Keratinocyte (primary cell): Measurements from ENCODE around the gene SPATA12. TPM values are rescaled to one million over a fixed set of nuclear protein-coding genes. Genes with fewer than 3 reads are reported as not detected.

Source experiments
- DNase-seq: peaks from one replicate; pipeline ENCODE4 v3.0.0-alpha.2; 2011; ENCODE audit warnings: low read depth, missing footprints, low spot score
- FAIRE-seq: peaks from 2 replicates; lab custom pipeline; 2011; peaks lifted over from hg19 to GRCh38; lab: Jason Lieb, UNC
- H2AFZ ChIP-seq: 2 replicates; pipeline ENCODE4 v1.6.0; 2012; ENCODE audit warnings: low read length, control low read depth, inconsistent platforms; ENCODE audit not compliant: control insufficient read depth
- H3K27ac ChIP-seq: 2 replicates; pipeline ENCODE4 v1.5.1; 2011; ENCODE audit warnings: low read length; ENCODE audit not compliant: control insufficient read depth, insufficient read depth
- H3K27me3 ChIP-seq: 3 replicates; pipeline ENCODE4 v1.6.0; 2011; ENCODE audit warnings: low read length; ENCODE audit not compliant: control insufficient read depth, insufficient read depth; ENCODE audit errors: extremely low read depth
- H3K36me3 ChIP-seq, 2 experiments: 2 replicates in 1 of 2; 3 replicates in 1 of 2; pipeline ENCODE4 v1.5.1; 2011; ENCODE audit warnings: low read length in 2 of 2, mild to moderate bottlenecking in 1 of 2; ENCODE audit not compliant: control insufficient read depth in 2 of 2, insufficient read depth in 2 of 2; ENCODE audit errors: extremely low read depth in 1 of 2
- H3K4me1 ChIP-seq: 3 replicates; pipeline ENCODE4 v1.5.1; 2011; ENCODE audit warnings: low read length; ENCODE audit not compliant: control insufficient read depth, insufficient read depth; ENCODE audit errors: extremely low read depth
- H3K4me2 ChIP-seq: 3 replicates; pipeline ENCODE4 v1.6.0; 2011; ENCODE audit warnings: low read depth, low read length; ENCODE audit not compliant: control insufficient read depth, insufficient read depth; ENCODE audit errors: extremely low read depth
- H3K4me3 ChIP-seq, 3 experiments: fragments of 200-600 bp in 1 of 3; sonication (generic) in 1 of 3; 2 replicates in 2 of 3; 3 replicates in 1 of 3; pipeline ENCODE4 v1.5.1; 2011 to 2016; ENCODE audit warnings: low read length in 3 of 3, mild to moderate bottlenecking in 3 of 3, control low read depth in 2 of 3, inconsistent platforms in 1 of 3, low read depth in 1 of 3, mixed read lengths in 1 of 3, mixed run types in 1 of 3, moderate library complexity in 1 of 3; ENCODE audit not compliant: control insufficient read depth in 2 of 3, insufficient read depth in 2 of 3; ENCODE audit errors: extremely low read depth in 1 of 3
- H3K79me2 ChIP-seq: 2 replicates; pipeline ENCODE4 v1.6.0; 2012; ENCODE audit warnings: low read length; ENCODE audit not compliant: control insufficient read depth, insufficient read depth
- H3K9ac ChIP-seq: 3 replicates; pipeline ENCODE4 v1.6.0; 2011; ENCODE audit warnings: low read length; ENCODE audit not compliant: control insufficient read depth, insufficient read depth; ENCODE audit errors: extremely low read depth
- H3K9me1 ChIP-seq: 3 replicates; pipeline ENCODE4 v1.6.0; 2011; ENCODE audit warnings: low read length; ENCODE audit not compliant: control insufficient read depth, insufficient read depth; ENCODE audit errors: extremely low read depth
- H3K9me3 ChIP-seq: 2 replicates; pipeline ENCODE4 v1.5.1; 2012; ENCODE audit warnings: low read depth, low read length; ENCODE audit not compliant: control insufficient read depth
- H4K20me1 ChIP-seq: 3 replicates; pipeline ENCODE4 v1.6.0; 2011; ENCODE audit warnings: low read length; ENCODE audit not compliant: control insufficient read depth, insufficient read depth; ENCODE audit errors: extremely low read depth
- CTCF ChIP-seq, 3 experiments: IDR thresholded peaks in 1 of 3; conservative IDR thresholded peaks in 1 of 3; optimal IDR thresholded peaks in 1 of 3; 2 replicates in 2 of 3; 3 replicates in 1 of 3; pipeline versions ENCODE3 to v1.5.1; 2011; ENCODE audit warnings: low read length in 3 of 3, mild to moderate bottlenecking in 3 of 3, moderate library complexity in 2 of 3, control low read depth in 1 of 3, inconsistent platforms in 1 of 3; ENCODE audit not compliant: insufficient read depth in 2 of 3; ENCODE audit errors: extremely low read depth in 1 of 3
- EZH2 ChIP-seq: IDR thresholded peaks from one replicate; pipeline ENCODE4 v1.6.1; 2012; ENCODE audit warnings: inconsistent platforms, mild to moderate bottlenecking, low read length, moderate library complexity
- dilution Hi-C: fragments of 300-500 bp; cut with MboI; formaldehyde crosslinking; loops from one replicate; pipeline ENCODE4 v1.7.0; 2020; ENCODE audit warnings: low sequenced_read_pairs; ENCODE audit not compliant: extremely low pct_ligation_motif_present
- polyA plus RNA-seq, 5 experiments: library from polyadenylated mRNA; depleted of rRNA in 3 of 5; stranded (reverse) in 3 of 5; stranded (forward) in 1 of 5; unstranded in 1 of 5; fragments of >200 nt; gene quantifications; 1 replicate in 1 of 5; 2 replicates in 3 of 5; 3 replicates in 1 of 5; pipeline versions ENCODE4 v1.2.1 to v1.2.3, GENCODE V29; 2011 to 2012; ENCODE audit warnings: missing spikeins in 2 of 5, low read depth in 1 of 5, low replicate concordance in 1 of 5

Gene SPATA12
- polyA plus RNA-seq, 1 donor (not counting 4 experiments of a cell fraction or from before 2014, with no cell fraction given), result 0.08 TPM

GRCh38 chr3:57062101-57062631 lies 1.7 kb downstream of the SPATA12 start:
- Histone ChIP-seq H3K9me1 (no peaks in the 10 kb centered on the region), H3K4me3 (no peak overlapping the region), H3K27ac (peak overlapping the region; percentile 91), H3K36me3 (no peaks in the 10 kb centered on the region), H3K79me2 (no peaks in the 10 kb centered on the region), H3K4me1 (peaks cover 29% of the 10 kb centered on the region), H3K9ac (peak overlapping the region; percentile 42), H3K27me3 (no peaks in the 10 kb centered on the region), H2AFZ (peak overlapping the region; percentile 56), H3K9me3 (no peaks in the 10 kb centered on the region), H3K4me2 (peak overlapping the region; percentile 36), H4K20me1 (no peaks in the 10 kb centered on the region)
- TF ChIP-seq EZH2 (no peak), CTCF (optimal IDR thresholded peaks at IDR 0.05 in 1 of 3, IDR thresholded peaks at IDR 0.05 in 1 of 3, conservative IDR thresholded peaks at IDR 0.05 in 1 of 3; ENCODE audit: extremely low read depth in 1 of 3, insufficient read depth in 2 of 3, low read length in 3 of 3) (no peak)
- FAIRE-seq, result no peak
- dilution Hi-C loops, result no loop called here
- no peak for DNase-seq

- Histone ChIP-seq H3K4me2 (no peak overlapping the region), H3K4me3 (no peak overlapping the region), H3K27ac (no peak overlapping the region), H4K20me1 (no peaks in the 10 kb centered on the region), H3K27me3 (no peaks in the 10 kb centered on the region), H3K9me3 (no peaks in the 10 kb centered on the region), H3K4me1 (peaks cover 33% of the 10 kb centered on the region), H3K36me3 (no peaks in the 10 kb centered on the region), H2AFZ (no peak overlapping the region), H3K9ac (no peak overlapping the region), H3K79me2 (no peaks in the 10 kb centered on the region), H3K9me1 (no peaks in the 10 kb centered on the region)
- dilution Hi-C loops, result no loop called here
- no peak for FAIRE-seq
- DNase-seq, result no peak
- TF ChIP-seq EZH2 (no peak), CTCF (optimal IDR thresholded peaks at IDR 0.05 in 1 of 3, IDR thresholded peaks at IDR 0.05 in 1 of 3, conservative IDR thresholded peaks at IDR 0.05 in 1 of 3; ENCODE audit: extremely low read depth in 1 of 3, insufficient read depth in 2 of 3, low read length in 3 of 3) (no peak)
These were observed 2.6 kb downstream of the SPATA12 start for GRCh38 chr3:57063032-57063431.
